Activated CD8-positive, alpha-beta T cell treated with anti-CD3 and anti-CD28 coated beads for 36 hours (primary cell): ENCODE results near the gene SLC52A1. TPM values are rescaled to one million over a fixed set of nuclear protein-coding genes. Genes with fewer than 3 reads are reported as not detected.

Experiments used
- ATAC-seq: fragments of 200-7000 bp; cut with Tn5 transposase; one replicate; pipeline ENCODE4 v1.10.0; 2021; ENCODE audit warnings: mild to moderate bottlenecking, moderate library complexity
- CTCF ChIA-PET: fragments of 350-600 bp; sonication (Branson Sonifier 250); formaldehyde crosslinking; loops from one replicate; lab custom pipeline; 2021; ENCODE audit warnings: antibody characterized with exemption; lab: Charles Lee
- POLR2A ChIA-PET: fragments of 350-600 bp; sonication (Branson Sonifier 250); formaldehyde crosslinking; loops from one replicate; lab custom pipeline; 2021; ENCODE audit warnings: antibody characterized with exemption; lab: Charles Lee
- DNase-seq: peaks from one replicate; pipeline ENCODE4 v3.0.0-alpha.2; 2020
- H3K27ac Mint-ChIP-seq: one replicate; pipeline ENCODE4 v1.8.0; 2021; ENCODE audit warnings: mild to moderate bottlenecking, mixed read lengths
- H3K27me3 Mint-ChIP-seq: one replicate; pipeline ENCODE4 v1.8.0; 2021; ENCODE audit warnings: mixed read lengths
- H3K36me3 Mint-ChIP-seq: one replicate; pipeline ENCODE4 v1.8.0; 2021; ENCODE audit warnings: low read depth, mixed read lengths
- H3K4me1 Mint-ChIP-seq: one replicate; pipeline ENCODE4 v1.8.0; 2021; ENCODE audit warnings: low read depth, mixed read lengths
- H3K4me3 Mint-ChIP-seq: one replicate; pipeline ENCODE4 v1.8.0; 2021; ENCODE audit warnings: mild to moderate bottlenecking, moderate library complexity, mixed read lengths
- H3K9me3 Mint-ChIP-seq: one replicate; pipeline ENCODE4 v1.8.0; 2021; ENCODE audit warnings: mixed read lengths
- CTCF ChIP-seq: fragments of 200-600 bp; IDR thresholded peaks from one replicate; pipeline ENCODE4 v1.8.0; 2022; ENCODE audit warnings: antibody characterized with exemption, mild to moderate bottlenecking
- intact Hi-C: fragments of 100-400 bp; cut with micrococcal nuclease; formaldehyde crosslinking; loops from one replicate; pipeline ENCODE4 v1.10.0; 2022
- total RNA-seq, 2 experiments: library from RNA; stranded (reverse); gene quantifications; one replicate each; pipeline ENCODE4 v1.2.3, GENCODE V29; 2021

The SLC52A1 gene
- total RNA-seq, 2 experiments from 2014 or later = 0.13 to 0.14 TPM

GRCh38 chr17:5049314-5049841 is 14.2 kb upstream of the SLC52A1 start:
- H3K4me1 Mint-ChIP-seq = peaks cover 32% of the 10 kb centered on the region
- ChIA-PET CTCF (interaction anchor here (1.0 to 2.7 kb wide), 4 partner anchors 13 to 69 kb away, joined by 3 to 19 read pairs (median 10); no protein-coding TSS in a partner anchor), POLR2A (interaction anchor here (1.2 kb wide), 1 partner anchor 80 kb away, joined by 4 read pairs; no protein-coding TSS in a partner anchor)
- H3K27me3 Mint-ChIP-seq = no peaks in the 10 kb centered on the region
- DNase-seq (peak; percentile 69), ATAC-seq (peak; percentile 84)
- H3K36me3 Mint-ChIP-seq = no peaks in the 10 kb centered on the region
- H3K4me3 Mint-ChIP-seq = no peak overlapping the region
- H3K27ac Mint-ChIP-seq = peak overlapping the region; percentile 79
- intact Hi-C loops = no loop called here
- H3K9me3 Mint-ChIP-seq = no peaks in the 10 kb centered on the region
- TF ChIP-seq CTCF = no peak

GRCh38 chr17:5047446-5047845 is 12.2 kb upstream of the SLC52A1 start:
- intact Hi-C loops = no loop called here
- no peak for ATAC-seq
- H3K36me3 Mint-ChIP-seq = no peaks in the 10 kb centered on the region
- H3K9me3 Mint-ChIP-seq = no peaks in the 10 kb centered on the region
- H3K27me3 Mint-ChIP-seq = no peaks in the 10 kb centered on the region
- peak overlapping the region; percentile 67 for H3K27ac Mint-ChIP-seq
- DNase-seq = no peak
- peaks cover 39% of the 10 kb centered on the region for H3K4me1 Mint-ChIP-seq
- no peak for TF ChIP-seq CTCF
- no peak overlapping the region for H3K4me3 Mint-ChIP-seq
- ChIA-PET CTCF (interaction anchor here (0.8 to 0.9 kb wide), 2 partner anchors 14 to 17 kb away, joined by 3 to 4 read pairs; no protein-coding TSS in a partner anchor), POLR2A (interaction anchor here (0.6 to 1.9 kb wide), 4 partner anchors 13 to 36 kb away, joined by 3 to 5 read pairs (median 4); partner anchors contain the start of gene SLC52A1)

GRCh38 chr17:5045496-5045895 is 10.3 kb upstream of the SLC52A1 start:
- Mint-ChIP-seq H3K4me1 (peaks cover 43% of the 10 kb centered on the region), H3K27me3 (no peaks in the 10 kb centered on the region), H3K9me3 (no peaks in the 10 kb centered on the region), H3K27ac (peak overlapping the region; percentile 55), H3K36me3 (no peaks in the 10 kb centered on the region), H3K4me3 (no peak overlapping the region)
- DNase-seq = no peak
- intact Hi-C loops = no loop called here
- no peak for TF ChIP-seq CTCF
- CTCF ChIA-PET = interaction anchor here (0.6 to 2.3 kb wide), 7 partner anchors 10 to 266 kb away, joined by 3 to 11 read pairs (median 4); partner anchors contain the start of gene SLC52A1
- POLR2A ChIA-PET = interaction anchor here (1.3 to 2.5 kb wide), 2 partner anchors 75 to 77 kb away, joined by 3 to 7 read pairs; no protein-coding TSS in a partner anchor
- ATAC-seq = no peak

GRCh38 chr17:5044630-5045029 is 9.4 kb upstream of the SLC52A1 start:
- intact Hi-C loops = no loop called here
- POLR2A ChIA-PET = interaction anchor here (1.3 to 2.5 kb wide), 2 partner anchors 74 to 76 kb away, joined by 3 to 7 read pairs; no protein-coding TSS in a partner anchor
- TF ChIP-seq CTCF = no peak
- Mint-ChIP-seq H3K27me3 (no peaks in the 10 kb centered on the region), H3K27ac (no peak overlapping the region), H3K9me3 (no peaks in the 10 kb centered on the region), H3K4me1 (peaks cover 38% of the 10 kb centered on the region), H3K36me3 (no peaks in the 10 kb centered on the region), H3K4me3 (no peak overlapping the region)
- DNase-seq (no peak), ATAC-seq (no peak)
- CTCF ChIA-PET = interaction anchor here (1.3 to 2.3 kb wide), 2 partner anchors 17 kb away, joined by 3 to 11 read pairs; no protein-coding TSS in a partner anchor

- DNase-seq (no peak), ATAC-seq (no peak)
- Mint-ChIP-seq H3K36me3 (no peaks in the 10 kb centered on the region), H3K4me1 (peaks cover 32% of the 10 kb centered on the region), H3K27me3 (no peaks in the 10 kb centered on the region), H3K27ac (no peak overlapping the region), H3K9me3 (no peaks in the 10 kb centered on the region), H3K4me3 (no peak overlapping the region)
- intact Hi-C loops = no loop called here
- CTCF ChIA-PET = interaction anchor here (1.0 kb wide), 1 partner anchor 167 kb away, joined by 3 read pairs; no protein-coding TSS in a partner anchor
- POLR2A ChIA-PET = no interaction called here
- TF ChIP-seq CTCF = no peak
Observed at GRCh38 chr17:5043524-5043923, 8.3 kb upstream of the SLC52A1 start.
